Measurements from ENCODE around the gene MTARC1.
A peak's percentile ranks its signal among the peaks of the same experiment; 100 is the strongest.

The MTARC1 gene

DNA sequence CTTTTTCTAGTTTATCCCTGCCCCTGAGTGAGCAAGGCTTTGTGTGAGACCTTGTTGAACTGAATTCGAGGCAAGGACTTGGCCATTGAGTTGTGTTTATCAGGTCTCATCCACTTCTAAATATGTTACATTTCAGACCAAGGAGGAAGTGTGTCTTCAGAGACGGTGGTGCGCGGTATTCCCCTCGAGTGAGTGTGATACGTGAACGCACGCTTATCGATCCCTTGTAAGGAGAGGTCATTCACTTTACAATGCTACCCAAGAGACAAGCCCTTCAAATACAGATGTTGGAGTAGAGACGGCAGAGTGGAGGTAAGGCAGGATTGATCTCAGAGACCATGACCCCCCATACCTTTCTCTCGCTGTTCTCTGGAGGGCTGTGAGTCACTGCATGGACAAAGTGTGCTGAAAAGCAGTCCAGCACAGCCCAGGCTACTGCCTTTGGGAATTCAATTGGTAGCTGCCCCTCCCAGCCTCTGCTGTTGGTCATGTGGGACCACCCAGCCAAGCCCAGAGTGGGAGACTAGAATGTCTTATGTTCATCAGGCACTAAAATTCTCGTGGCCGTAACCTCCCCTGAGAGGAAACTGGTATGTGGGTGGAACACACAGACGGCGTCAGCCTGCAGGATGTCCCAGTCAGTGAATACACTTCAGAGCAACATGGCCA lies 16.3 kb upstream of the MTARC1 start:
- no peak for DNase-seq (ENCODE audit: low read depth in 2 of 2)

DNA sequence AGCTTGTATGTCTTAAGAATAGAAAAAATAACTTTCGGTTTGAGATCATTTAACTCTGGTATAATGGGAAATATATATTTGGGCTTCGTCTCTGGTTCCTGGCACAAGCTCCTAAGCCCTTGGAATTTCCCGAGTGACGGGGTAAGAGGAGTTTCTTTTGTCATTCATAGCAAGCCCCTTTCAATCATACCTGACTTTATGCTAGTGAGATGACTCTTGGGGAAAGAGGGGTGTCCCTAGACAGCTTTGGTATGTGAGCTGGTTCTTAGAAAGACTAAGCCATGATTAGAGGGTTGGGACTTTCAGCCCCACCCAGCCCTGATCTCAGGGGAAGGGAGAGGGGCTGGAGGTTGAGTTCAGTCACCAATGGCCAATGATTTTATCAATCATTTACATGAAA lies 13.9 kb upstream of the MTARC1 start:
- no peak for DNase-seq (ENCODE audit: low read depth in 2 of 2)

DNA sequence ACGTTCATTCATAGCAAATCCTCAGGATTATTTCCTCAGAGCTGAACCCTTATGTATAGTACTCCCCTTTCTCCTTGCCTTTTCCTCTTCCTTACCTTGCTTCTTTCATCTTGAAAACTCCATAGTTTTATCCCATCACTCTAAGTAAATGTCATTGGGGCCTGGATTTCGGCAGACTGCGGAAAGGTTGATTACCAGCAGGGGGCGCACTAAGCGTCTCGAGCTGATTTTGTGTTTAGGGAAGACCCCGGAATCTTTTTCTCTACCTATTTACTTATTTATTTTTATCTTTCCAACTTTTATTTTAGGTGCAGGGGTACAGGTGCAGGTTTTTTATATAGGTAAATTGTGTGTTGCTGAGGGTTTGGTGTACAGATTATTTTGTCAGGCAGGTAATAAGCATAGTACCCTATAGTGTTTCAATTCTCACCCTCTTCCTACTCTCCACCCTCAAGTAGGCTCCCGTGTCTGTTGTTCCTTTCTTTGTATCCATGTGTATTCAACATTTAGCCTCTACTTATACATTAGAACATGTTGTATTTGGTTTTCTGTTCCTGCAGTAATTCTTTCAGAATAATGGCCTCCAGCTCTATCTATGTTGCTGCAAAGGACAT lies 11.4 kb upstream of the MTARC1 start:
- peak in 1 of 2 experiments; percentile 4 for DNase-seq (ENCODE audit: low read depth in 2 of 2)

DNA sequence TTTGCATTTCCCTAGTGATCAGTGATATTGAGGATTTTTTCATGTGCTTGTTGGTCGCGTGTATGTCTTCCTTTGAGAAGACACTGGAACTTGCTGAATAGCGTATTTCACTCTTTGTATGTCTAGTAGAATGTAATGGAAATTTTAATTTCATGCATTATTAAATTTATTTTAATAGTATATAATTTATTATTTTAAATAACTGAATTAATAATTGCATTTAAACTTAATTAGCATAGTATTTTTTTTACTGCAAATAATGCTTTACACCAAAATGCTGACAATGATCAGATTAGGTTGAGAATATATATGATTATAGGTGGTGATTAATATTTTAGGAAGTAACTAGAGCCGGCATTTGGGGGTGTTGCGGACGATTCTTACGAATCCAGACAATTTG lies 10.5 kb upstream of the MTARC1 start:
- DNase-seq (ENCODE audit: low read depth in 2 of 2), result no peak

DNA sequence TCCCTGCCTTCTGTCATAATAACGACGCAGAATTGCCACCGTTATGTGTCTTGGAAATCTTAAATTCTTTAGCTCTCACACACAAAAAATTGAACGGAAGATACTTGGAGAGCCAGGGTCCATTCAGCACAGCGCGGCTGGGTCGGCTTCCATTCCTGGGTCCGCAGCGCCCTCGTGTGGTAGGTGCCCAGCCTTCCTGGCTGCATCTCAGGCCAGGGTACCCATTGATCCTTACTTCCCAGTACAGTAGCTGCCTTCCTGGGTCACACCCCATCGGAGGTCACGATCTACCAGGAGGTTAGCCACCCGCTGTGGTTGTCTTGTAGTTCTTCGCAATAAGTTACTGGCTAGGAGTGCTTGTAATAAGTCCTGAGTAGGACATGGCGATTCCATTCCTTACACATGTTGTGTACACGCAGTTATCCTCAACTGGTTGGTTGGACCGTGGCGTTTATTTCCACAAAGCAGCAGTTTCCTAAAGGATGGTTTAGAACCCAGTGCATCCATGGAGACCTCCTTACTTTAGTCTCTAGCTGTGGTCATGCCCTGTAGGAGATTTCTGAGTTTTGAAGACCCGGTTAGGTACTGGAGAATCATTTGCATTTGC lies 9.9 kb upstream of the MTARC1 start:
- peak; percentile 33 for DNase-seq (ENCODE audit: low read depth in 2 of 2)

DNA sequence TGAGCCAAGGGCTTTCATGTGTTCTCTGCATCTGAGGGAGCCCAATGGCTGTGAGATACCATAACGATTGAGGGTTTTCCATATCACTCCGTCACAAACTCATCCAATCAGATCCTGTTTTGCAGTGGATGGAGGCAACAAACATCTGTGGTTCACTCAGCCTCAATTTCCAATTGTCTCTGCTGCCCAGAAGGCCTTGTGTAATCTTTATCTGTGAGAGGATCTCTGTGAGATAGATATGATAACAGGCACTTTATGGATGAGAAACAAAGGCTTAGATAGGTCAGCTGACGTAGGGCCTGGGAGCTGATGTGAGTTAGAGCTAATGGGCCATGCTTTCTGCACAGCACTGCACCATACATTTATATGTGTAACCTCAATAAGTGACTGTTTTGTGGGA lies 3.3 kb upstream of the MTARC1 start:
- no peak for DNase-seq (ENCODE audit: low read depth in 2 of 2)

DNA sequence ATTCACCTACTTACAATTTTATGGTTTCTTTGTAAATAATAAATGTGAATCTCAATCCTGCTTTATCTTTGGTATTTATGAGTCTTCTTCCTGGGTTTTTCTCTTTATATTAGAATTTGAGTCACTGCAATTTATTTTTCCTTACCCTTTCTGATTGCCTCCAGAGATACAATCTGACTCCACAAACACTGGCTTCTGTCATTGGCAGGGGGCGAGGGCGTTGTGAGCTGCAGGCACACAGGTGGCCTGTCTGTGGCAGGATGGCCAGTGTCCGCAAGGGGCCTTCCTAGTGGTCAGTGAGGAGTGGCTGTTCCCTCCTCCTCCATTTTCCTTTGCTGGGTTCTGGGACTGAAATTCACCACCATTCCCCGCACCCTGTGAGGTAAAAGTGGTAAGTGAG lies 2.0 kb upstream of the MTARC1 start:
- no peak for DNase-seq (ENCODE audit: low read depth in 2 of 2)

DNA sequence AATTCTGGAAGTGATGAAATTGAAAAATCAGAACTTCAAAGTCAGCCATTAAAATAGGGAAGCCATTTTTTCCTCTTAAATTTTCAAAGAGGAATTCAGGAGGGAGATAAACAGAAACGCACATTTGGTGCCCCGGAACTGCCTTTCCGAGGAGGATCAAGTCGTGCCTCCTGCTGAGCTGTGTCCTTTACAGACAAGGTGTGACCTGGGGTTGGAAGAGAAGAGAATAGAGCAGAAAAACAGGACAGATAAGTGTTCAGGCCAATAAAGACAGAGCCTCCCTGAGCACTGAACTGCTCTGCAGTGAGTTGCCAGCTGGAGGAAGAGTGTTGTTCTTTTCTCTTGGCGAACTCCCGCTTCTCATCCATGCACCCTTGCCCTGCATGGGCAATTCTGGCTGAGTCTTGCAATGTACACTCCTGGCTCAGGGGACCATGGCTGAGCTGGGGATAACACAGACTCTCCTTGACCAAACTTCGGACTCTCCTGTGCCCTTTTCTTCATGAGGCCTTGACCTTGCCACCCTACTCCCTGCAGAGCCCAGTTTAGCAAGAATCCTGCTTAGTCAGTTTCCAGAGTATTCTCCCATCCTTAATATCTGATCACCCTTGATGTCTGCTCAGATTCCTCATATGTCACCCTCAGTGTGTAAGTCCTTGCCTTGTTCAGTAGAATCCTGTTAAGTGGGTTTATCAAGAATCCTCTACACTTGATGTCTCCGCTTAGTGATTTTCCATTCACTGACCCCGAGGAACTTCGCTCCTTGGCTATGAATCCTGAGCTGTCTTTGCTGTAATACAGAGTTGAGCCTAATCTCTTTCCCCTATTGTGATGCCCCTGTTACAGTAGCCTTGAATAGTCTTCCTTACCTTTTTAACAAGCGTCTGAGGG lies 1.3 kb upstream of the MTARC1 start:
- no peak for DNase-seq (ENCODE audit: low read depth in 2 of 2)

DNA sequence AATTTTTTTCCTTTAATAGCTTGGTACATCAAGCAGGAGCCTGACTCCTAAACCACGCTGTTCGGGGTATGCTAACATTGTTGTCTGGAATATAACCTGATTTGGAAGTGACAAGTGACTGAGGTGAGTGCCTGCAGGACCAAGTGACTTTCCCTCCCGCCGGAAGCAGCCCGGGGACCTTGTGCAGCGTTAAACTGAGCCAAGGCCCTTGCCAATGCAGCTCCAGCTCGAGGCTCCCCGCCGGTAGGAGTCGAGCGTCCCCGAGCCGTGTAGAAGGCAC lies 716 bp upstream of the MTARC1 start:
- DNase-seq (ENCODE audit: low read depth in 2 of 2), result no peak

DNA sequence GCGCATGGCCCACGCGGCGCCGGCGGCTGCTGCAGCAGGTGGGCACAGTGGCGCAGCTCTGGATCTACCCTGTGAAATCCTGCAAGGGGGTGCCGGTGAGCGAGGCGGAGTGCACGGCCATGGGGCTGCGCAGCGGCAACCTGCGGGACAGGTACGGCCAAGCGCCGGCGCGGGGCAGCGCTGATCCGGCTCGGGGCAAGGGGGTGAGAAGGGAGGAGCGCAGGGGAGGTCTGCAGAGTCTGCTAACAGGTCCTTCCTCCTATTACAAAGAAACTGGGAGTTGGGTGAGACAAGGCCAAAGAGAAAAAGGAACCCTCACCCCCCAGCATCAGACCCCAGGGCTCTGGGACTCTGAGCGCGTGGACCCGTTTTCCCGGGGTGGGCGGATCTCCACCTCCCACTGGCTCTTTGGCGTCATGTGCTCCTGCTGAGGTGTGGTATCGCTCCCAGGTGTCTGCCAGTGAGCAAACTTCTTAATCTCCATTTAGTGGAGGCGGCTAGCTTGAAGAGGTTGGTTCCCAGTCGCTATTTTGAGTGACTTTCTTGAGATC lies 431 bp downstream of the MTARC1 start:
- no peak for DNase-seq (ENCODE audit: low read depth in 2 of 2)

DNA sequence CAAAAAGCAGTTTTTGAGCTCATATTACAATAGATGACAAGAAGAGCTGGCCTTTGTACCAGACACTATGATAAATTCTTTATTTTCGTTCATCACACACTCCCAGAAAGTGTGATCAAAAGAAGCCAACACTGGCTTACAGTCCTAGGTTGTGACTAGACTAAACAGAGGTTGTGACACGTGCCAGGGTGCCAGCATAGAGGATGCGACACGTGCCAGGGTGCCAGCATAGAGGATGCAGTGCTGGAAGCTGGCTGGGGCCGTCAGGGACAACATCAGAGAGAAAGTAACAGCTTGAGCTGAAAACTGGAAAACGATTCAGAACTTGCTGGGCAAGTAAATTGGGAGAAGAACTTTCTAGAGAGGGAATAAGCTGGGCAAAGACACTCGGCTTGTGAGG lies 2.2 kb downstream of the MTARC1 start:
- no peak for DNase-seq (ENCODE audit: low read depth in 2 of 2)

DNA sequence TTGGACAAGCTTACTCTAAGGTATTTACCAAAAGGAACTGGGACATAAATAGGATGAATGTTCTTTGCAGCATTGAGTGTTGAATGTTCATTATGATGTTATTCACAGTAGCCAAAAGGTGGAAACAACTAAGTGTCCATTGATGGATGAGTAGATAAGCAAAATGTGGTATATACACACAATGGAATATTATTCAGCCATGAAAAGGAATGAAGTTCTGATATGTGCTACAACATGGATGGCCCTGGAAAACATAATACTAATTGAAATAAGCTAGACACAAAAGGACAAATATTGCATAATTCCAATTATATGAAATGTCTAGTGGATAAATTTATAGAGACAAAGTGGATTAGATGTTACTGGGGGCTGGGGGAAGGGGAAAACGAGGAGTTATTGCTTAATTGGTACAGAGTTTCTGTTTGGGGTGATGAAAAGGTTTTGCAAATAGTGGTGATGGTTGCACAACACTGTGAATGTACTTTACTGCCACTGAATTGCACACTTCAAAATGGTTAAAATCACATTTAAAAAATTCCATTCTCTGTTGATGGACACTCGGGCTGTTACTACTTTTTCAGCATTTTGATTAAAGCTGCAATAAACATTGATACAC lies 2.9 kb downstream of the MTARC1 start:
- DNase-seq (ENCODE audit: low read depth in 2 of 2), result no peak

DNA sequence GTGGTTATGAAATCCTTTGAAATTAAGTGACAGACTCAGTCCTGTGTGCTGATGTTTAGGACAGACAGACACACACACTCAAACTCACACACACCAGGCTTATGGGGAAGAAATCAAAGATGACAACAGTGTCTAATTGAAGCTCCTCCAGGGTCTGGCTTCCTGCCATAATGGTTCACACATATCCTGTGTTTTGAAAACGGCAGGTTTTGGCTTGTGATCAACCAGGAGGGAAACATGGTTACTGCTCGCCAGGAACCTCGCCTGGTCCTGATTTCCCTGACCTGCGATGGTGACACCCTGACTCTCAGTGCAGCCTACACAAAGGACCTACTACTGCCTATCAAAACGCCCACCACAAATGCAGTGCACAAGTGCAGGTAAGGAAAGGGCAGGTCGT lies 4.6 kb downstream of the MTARC1 start:
- DNase-seq (ENCODE audit: low read depth in 2 of 2), result no peak

DNA sequence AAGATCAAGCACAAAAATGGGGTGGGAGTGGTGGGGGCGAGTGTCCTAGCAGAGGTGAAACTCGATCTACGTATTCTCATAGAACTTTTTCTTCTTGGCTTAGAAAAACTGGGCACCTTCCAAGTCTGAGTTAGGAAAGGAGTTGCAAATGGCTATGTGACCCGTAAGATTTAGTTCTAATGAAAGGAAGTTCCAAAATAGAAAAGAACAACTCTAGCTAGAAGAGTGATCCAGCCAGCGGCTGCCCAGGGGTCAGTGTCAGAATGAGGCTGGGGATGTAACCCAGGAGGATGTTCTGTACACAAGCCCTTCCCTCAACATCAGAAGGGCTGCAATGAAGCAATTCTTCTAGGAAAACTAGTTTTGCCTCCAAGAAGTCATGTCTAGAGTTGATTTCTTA lies 5.2 kb downstream of the MTARC1 start:
- no peak for DNase-seq (ENCODE audit: low read depth in 2 of 2)

DNA sequence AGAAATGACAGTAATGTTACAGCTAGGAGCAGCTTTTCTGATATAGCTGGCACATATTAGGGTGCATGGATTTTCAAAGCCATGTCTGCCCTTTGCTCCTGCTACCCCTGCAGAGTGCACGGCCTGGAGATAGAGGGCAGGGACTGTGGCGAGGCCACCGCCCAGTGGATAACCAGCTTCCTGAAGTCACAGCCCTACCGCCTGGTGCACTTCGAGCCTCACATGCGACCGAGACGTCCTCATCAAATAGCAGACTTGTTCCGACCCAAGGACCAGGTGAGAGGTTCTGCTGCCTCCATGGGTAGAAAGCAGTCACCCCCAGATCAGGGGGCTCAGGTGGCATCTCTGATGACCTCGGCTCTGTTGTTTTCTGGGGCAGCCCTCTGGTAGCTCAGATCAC lies 9.8 kb downstream of the MTARC1 start:
- no peak for DNase-seq (ENCODE audit: low read depth in 2 of 2)

DNA sequence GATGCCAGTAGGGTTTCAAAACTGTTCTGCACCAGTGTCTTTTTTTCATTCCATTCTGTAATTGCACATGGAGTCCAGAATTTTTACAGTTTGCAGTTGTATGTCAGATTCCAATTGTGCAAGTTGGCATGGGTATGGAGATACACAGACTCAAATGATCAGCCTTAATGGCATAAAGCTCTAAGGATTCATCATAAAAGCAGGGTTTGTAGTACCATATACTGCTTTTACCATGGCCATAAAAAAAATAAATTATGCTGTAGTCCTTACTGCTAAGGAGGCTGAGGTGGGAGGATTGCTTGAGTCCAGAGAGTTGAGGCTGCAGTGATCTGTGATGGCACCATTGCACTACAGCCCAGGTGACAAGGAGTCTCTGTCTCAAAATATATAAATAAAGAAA lies 10.3 kb downstream of the MTARC1 start:
- DNase-seq (ENCODE audit: low read depth in 2 of 2), result no peak

DNA sequence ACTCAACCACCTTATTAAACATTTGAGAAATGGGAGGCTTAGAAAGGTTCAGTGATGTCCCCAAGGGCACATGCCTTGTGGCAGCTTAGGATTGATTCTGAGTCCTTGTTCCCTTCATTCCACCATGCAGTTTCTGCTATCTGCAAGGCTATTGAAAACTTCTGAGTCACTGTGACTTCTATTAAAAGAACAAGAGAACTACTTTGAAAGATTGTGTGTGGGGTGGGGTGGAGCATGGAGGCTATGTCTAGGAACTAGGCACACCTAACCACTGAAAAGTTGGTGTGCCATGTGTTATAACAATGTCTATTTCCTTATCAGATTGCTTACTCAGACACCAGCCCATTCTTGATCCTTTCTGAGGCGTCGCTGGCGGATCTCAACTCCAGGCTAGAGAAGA lies 10.8 kb downstream of the MTARC1 start:
- DNase-seq (ENCODE audit: low read depth in 2 of 2), result no peak

DNA sequence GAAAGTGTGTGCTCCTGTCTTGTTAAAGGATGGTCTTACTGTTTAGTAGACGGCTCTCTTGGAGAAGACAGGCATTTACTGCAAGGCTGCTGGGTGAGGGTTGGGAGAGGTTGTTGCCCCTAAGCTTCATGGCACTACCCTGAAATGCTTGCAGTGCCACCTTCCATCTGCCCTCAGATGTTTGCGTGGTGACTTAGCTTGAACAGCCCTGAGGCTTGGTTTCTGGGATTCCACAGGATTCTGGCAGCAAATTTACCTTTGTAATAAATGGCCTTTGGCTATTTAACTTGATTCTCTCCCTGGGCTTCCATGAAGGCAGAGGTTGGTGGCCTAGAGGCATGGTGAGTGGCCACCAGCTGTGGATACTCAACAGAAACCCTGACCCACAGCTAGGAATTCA lies 11.6 kb downstream of the MTARC1 start:
- no peak for DNase-seq (ENCODE audit: low read depth in 2 of 2)

DNA sequence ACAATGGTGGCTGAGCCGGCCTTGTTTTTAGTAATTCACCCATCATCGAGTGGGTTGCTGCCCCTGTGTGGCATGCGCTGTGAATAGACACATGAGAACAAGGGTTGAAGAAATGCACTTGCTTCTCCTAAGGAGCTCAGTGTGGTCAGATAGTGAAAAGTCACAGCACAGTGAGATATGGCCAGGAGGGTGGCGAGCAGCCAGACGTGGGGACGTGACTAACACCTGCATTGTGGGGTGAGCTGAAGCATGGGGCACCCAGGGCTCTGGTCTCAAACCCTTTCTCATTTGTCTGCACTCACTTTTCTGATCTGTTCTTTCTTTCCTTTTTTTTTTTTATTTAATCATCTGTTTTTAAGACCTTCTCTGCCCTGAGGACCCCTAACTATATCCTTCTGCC lies 13.5 kb downstream of the MTARC1 start:
- DNase-seq (ENCODE audit: low read depth in 2 of 2), result no peak

DNA sequence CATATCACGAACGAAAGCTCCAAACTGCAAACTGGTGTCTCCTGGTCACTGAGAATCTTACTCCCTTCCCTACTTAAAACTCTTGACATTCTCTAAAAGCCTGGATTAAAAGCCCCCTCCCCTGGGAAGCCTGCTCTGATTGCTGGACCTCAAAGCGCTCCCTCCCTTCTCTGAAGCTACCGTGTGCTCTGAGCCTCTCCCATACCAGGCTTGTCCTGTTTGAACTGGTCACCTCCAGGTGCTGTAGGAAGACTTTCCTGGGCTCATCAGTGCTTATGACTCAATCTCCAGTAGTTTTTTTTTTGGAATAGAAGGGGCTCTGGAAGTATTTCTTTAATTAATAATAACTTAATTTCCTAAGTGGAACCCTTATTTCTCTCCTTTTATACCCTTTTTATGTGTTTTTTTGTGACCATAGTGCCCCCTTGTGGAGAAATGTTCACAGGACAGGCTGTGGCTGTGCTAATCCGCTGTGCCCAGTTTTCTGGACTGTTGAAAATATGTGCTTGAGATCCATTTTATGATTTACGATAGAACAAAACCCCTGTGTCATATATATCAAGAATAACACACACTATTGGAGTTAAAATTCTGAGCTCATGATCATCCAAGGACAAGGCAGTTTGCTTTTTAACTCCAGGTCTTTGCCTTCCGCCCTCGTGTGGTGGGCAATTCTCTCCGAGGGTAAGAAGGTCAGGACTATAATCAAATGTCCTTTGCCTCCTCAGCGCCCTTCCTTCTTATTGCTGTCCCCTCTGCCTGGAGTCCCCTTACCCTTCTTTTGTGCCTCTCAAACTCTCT lies 16.9 kb downstream of the MTARC1 start:
- no peak for DNase-seq (ENCODE audit: low read depth in 2 of 2)

DNA sequence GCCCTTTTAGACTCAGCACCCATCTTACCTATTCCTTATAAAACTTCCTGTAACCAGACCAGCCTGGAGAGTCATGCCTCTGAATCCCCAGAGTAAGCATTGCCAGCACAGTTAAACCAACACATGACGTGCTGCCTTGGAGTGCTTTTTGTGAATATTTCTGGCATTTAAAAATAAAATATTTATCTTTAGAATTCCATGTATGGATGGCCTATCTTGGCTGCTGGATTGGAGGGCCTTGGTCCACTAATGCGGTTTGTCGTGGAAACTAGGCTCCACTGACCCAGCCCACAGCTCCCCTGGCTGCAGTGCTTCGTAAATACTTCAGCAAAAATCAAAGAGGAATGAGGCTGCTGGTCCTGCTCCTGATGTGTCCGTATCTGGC lies 17.5 kb downstream of the MTARC1 start:
- DNase-seq (ENCODE audit: low read depth in 2 of 2), result no peak

All from fibroblast of skin of left quadriceps (primary cell).